HFFc6 (cell line): ENCODE results near the gene SPOCD1. TPM values are rescaled to one million over a fixed set of nuclear protein-coding genes. Genes with fewer than 3 reads are reported as not detected.
A peak's percentile ranks its signal among the peaks of the same experiment; 100 is the strongest.

Source experiments
- DNase-seq: peaks from one replicate; pipeline ENCODE4 v3.0.0-alpha.2; 2018
- H3K27ac Mint-ChIP-seq: 2 replicates; pipeline ENCODE4 v1.8.0; 2020; ENCODE audit warnings: mild to moderate bottlenecking, mixed read lengths
- H3K27me3 Mint-ChIP-seq: 2 replicates; pipeline ENCODE4 v1.8.0; 2021; ENCODE audit warnings: mild to moderate bottlenecking, moderate library complexity, mixed read lengths; ENCODE audit not compliant: insufficient read depth
- H3K36me3 Mint-ChIP-seq: 2 replicates; pipeline ENCODE4 v1.8.0; 2021; ENCODE audit warnings: low read depth, mixed read lengths
- H3K4me1 Mint-ChIP-seq: 2 replicates; pipeline ENCODE4 v1.8.0; 2020; ENCODE audit warnings: low read depth, mixed read lengths
- H3K4me3 Mint-ChIP-seq: 2 replicates; pipeline ENCODE4 v1.8.0; 2020; ENCODE audit warnings: mild to moderate bottlenecking, moderate library complexity, mixed read lengths
- H3K9me3 Mint-ChIP-seq: 2 replicates; pipeline ENCODE4 v1.8.0; 2020; ENCODE audit warnings: mild to moderate bottlenecking, mixed read lengths
- CTCF ChIP-seq: fragments of 200-600 bp; sonication (generic); IDR thresholded peaks from 2 replicates; pipeline ENCODE4 v1.5.0; 2021; ENCODE audit warnings: antibody characterized with exemption, mild to moderate bottlenecking
- total RNA-seq, 6 experiments: library from RNA; stranded (reverse); fragmentation: NEBNext Ultra II Directional; extraction: Animal tissue kit (Norgen Biotek cat#: 25700); gene quantifications; 2 replicates in 1 of 6; 3 replicates in 5 of 6; pipeline ENCODE4 v1.2.3, GENCODE V29; 2021

Gene SPOCD1
- total RNA-seq, 6 experiments from 2014 or later: 33.7 to 40.4 (median 35.8) TPM

DNA sequence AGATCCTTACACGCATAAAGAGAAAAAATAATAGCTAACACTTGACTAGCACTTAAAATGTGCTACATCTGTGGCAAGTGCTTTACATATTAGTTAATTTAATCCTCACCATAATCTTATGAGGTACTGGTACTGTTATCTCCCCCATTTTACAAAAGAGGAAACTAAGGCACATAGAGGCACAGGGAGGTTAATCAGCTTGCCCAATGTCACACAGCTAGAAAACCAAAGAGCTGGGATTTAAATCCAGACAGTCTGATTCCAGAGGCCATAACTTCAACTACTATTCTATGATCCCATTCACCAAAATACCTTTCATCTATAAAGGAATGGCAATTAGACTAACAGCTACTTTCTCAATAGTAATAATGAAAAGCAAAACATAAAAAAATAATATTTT, 11.7 kb downstream of the SPOCD1 start:
- Mint-ChIP-seq H3K36me3 (no peaks in the 10 kb centered on the region), H3K4me1 (peaks cover 13% of the 10 kb centered on the region), H3K27ac (no peak overlapping the region), H3K9me3 (no peaks in the 10 kb centered on the region), H3K27me3 (no peaks in the 10 kb centered on the region; the same call in 1 of the 2 replicates), H3K4me3 (no peak overlapping the region)
- TF ChIP-seq CTCF: no peak
- DNase-seq: no peak

DNA sequence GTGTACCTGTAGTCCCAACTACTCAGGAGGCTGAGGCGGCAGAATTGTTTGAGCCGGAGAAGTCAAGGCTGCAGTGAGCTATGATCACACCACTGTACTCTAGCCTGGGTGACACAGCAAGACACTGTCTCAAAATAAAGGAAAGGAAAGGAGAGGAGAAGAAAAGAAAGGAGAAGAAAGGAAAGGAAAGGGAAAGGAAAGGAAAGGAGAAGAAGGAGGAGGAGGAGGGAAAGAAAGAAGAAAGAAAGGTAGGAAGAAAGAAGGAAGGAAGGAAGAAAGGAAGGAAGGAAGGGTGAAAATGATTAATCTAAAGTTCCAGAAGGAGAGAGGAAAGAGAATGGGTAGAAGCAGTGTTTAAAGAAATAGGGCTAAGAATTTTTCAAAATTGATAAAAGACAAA, 12.2 kb downstream of the SPOCD1 start:
- Mint-ChIP-seq H3K27ac (no peak overlapping the region), H3K9me3 (no peaks in the 10 kb centered on the region), H3K4me1 (peaks cover 18% of the 10 kb centered on the region), H3K4me3 (no peak overlapping the region), H3K27me3 (no peaks in the 10 kb centered on the region; the same call in 1 of the 2 replicates), H3K36me3 (no peaks in the 10 kb centered on the region)
- TF ChIP-seq CTCF: no peak
- no peak for DNase-seq

DNA sequence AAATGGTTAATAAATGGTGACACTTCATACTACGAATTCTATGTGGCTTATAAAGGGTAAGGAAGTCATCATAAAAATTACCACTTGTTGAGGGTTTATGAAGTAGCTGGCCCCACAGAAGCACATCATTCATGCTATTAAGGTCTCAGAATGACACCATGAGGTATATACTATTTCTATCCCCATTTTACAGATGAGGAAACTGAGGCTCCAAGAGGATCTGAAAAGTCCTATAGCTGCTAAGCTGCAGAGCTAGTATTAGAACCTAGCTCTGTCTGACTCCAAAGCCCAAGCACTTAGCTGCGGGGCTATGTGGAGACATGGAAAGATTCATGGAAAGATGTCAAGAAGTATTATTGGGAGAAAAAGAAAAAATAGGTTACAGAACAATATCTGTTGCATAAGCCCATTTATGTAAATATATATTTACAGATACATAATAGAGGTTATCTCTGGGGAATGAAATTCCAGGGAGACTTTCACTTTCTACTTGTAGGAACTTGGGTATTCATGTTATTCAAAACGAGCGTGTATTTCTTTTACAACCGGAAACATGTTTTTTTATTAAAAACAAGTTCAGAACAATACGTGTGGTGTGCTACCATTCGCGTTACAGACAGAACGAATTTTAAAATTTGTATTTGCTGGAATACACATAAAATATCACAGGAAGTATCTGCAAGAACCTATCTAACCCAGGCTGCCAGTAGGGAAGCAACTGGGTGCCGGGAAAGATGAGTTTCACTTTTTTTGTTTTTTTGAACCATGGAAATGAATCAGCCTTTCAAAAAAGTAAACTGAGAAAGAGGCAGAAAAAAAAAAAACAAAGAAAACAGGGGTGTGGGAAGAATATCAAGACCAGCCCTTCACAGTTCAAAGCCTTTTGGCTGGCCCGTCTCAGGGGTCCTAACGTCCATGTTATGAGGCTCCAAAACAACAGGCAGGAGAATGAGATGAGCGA, 13.4 kb downstream of the SPOCD1 start:
- Mint-ChIP-seq H3K4me3 (peak overlapping the region; percentile 65; the same call in 1 of the 2 replicates), H3K27me3 (no peaks in the 10 kb centered on the region; the same call in 1 of the 2 replicates), H3K27ac (peak overlapping the region; percentile 2; the same call in 1 of the 2 replicates), H3K4me1 (peaks cover 29% of the 10 kb centered on the region), H3K36me3 (peaks cover 2% of the 10 kb centered on the region), H3K9me3 (no peaks in the 10 kb centered on the region)
- DNase-seq: no peak
- TF ChIP-seq CTCF: no peak

DNA sequence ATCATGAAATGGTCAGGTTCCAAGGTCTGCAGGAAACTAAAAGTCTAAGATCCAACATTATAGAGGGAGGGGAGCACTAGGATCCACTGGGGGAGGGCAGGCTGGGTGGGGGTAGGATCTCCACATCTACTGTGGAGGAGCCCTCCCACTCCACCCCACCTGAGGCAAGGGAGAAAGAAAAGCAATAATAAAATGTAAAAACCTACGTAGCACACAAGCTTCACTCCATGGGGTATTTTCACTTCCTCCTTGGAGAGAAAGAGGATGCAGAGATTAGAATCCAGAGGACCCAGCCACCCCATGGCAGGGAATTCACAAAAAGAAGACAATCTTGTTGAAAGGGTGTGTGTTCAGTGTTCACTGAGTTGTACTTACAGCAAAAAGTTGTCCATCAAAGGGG, 14.4 kb downstream of the SPOCD1 start:
- DNase-seq: no peak
- Mint-ChIP-seq H3K4me1 (peaks cover 39% of the 10 kb centered on the region), H3K36me3 (peaks cover 12% of the 10 kb centered on the region), H3K9me3 (no peaks in the 10 kb centered on the region), H3K27ac (no peak overlapping the region), H3K4me3 (no peak overlapping the region), H3K27me3 (no peaks in the 10 kb centered on the region; the same call in 1 of the 2 replicates)
- TF ChIP-seq CTCF: no peak

GRCh38 chr1:31800674-31800967, 15.2 kb downstream of the SPOCD1 start:
- Mint-ChIP-seq H3K9me3 (no peaks in the 10 kb centered on the region), H3K27ac (no peak overlapping the region), H3K4me3 (no peak overlapping the region), H3K27me3 (no peaks in the 10 kb centered on the region; the same call in 1 of the 2 replicates), H3K4me1 (peaks cover 48% of the 10 kb centered on the region), H3K36me3 (peaks cover 19% of the 10 kb centered on the region)
- DNase-seq: no peak
- no peak for TF ChIP-seq CTCF
